Spinal cord (tissue), 10 donors: ENCODE results near the gene KRR1. TPM values are rescaled to one million over a fixed set of nuclear protein-coding genes. Genes with fewer than 3 reads are reported as not detected.

Experiments used
- DNase-seq, 6 donors: peaks; one replicate each; pipeline versions ENCODE4 v3.0.0 to v3.0.0-alpha.2; 2013 to 2015; ENCODE audit warnings: low spot score in 6 of 6, low read depth in 4 of 6
- H3K27ac ChIP-seq: one replicate; pipeline ENCODE4 v1.5.1; 2013; ENCODE audit warnings: low read depth, low read length, control low read depth
- H3K27me3 ChIP-seq: one replicate; pipeline ENCODE4 v1.6.1; 2013; ENCODE audit warnings: low read length; ENCODE audit not compliant: control insufficient read depth, insufficient read depth
- H3K36me3 ChIP-seq: one replicate; pipeline ENCODE4 v1.6.1; 2013; ENCODE audit warnings: low read length; ENCODE audit not compliant: control insufficient read depth, insufficient read depth
- H3K4me1 ChIP-seq: one replicate; pipeline ENCODE4 v1.6.1; 2013; ENCODE audit warnings: low read length; ENCODE audit not compliant: control insufficient read depth, insufficient read depth
- H3K4me3 ChIP-seq: one replicate; pipeline ENCODE4 v1.5.1; 2013; ENCODE audit warnings: low read depth, low read length, control low read depth
- H3K9me3 ChIP-seq: one replicate; pipeline ENCODE4 v1.6.1; 2013; ENCODE audit warnings: low read length; ENCODE audit not compliant: control insufficient read depth, insufficient read depth
- WGBS: methylation state at CpG from one replicate; pipeline ENCODE4 v1.1.5; 2013; ENCODE audit warnings: missing lambda C conversion rate; ENCODE audit not compliant: insufficient coverage; 5-methylcytosine and 5-hydroxymethylcytosine counted together
- polyA plus RNA-seq, 2 donors: library from polyadenylated mRNA; unstranded; fragments of 120-200 nt; gene quantifications; one replicate each; pipeline ENCODE4 v1.2.1, GENCODE V29; 2013; ENCODE audit not compliant: insufficient read length in 2 of 2
- total RNA-seq, 2 donors: library from RNA; depleted of rRNA in 1 of 2; stranded (reverse); fragments of 120-200 nt in 1 of 2; fragments of >200 nt in 1 of 2; gene quantifications; one replicate each; pipeline versions ENCODE4 v1.2.3 to v1.2.4, GENCODE V29; 2013 to 2014
- donor health status: healthy.

Gene KRR1
- total and polyA plus RNA-seq, 4 donors, result 30.5 to 79.5 (median 40.5) TPM

GRCh38 chr12:75550401-75551240, 39.2 kb upstream of the KRR1 start:
- Histone ChIP-seq H3K4me1 (no peaks in the 10 kb centered on the region), H3K4me3 (no peak overlapping the region), H3K9me3 (no peaks in the 10 kb centered on the region), H3K27me3 (no peaks in the 10 kb centered on the region), H3K36me3 (no peaks in the 10 kb centered on the region), H3K27ac (no peak overlapping the region)
- peak in 1 of 6 donors; percentile 28 for DNase-seq
- 17% methylated on average over 4 of the region's 8 CpGs for WGBS

GRCh38 chr12:75549989-75550388, 38.6 kb upstream of the KRR1 start:
- Histone ChIP-seq H3K36me3 (no peaks in the 10 kb centered on the region), H3K27ac (no peak overlapping the region), H3K4me3 (no peak overlapping the region), H3K27me3 (no peaks in the 10 kb centered on the region), H3K4me1 (no peaks in the 10 kb centered on the region), H3K9me3 (no peaks in the 10 kb centered on the region)
- no peak for DNase-seq
- no CpG with 5 or more reads among the region's 2 CpGs for WGBS

GRCh38 chr12:75548879-75549278, 37.5 kb upstream of the KRR1 start:
- no peak for DNase-seq
- no peak overlapping the region for H3K4me3 ChIP-seq
- H3K4me1 ChIP-seq, result no peaks in the 10 kb centered on the region
- H3K27ac ChIP-seq, result no peak overlapping the region
- H3K9me3 ChIP-seq, result no peaks in the 10 kb centered on the region
- H3K36me3 ChIP-seq, result no peaks in the 10 kb centered on the region
- WGBS, result no CpG with 5 or more reads among the region's 1 CpG
- no peaks in the 10 kb centered on the region for H3K27me3 ChIP-seq

GRCh38 chr12:75545636-75546035, 34.2 kb upstream of the KRR1 start:
- WGBS, result no CpG with 5 or more reads among the region's 1 CpG
- Histone ChIP-seq H3K4me1 (no peaks in the 10 kb centered on the region), H3K27me3 (no peaks in the 10 kb centered on the region), H3K9me3 (no peaks in the 10 kb centered on the region), H3K27ac (no peak overlapping the region), H3K4me3 (no peak overlapping the region), H3K36me3 (no peaks in the 10 kb centered on the region)
- no peak for DNase-seq

GRCh38 chr12:75543529-75543928, 32.1 kb upstream of the KRR1 start:
- Histone ChIP-seq H3K9me3 (no peaks in the 10 kb centered on the region), H3K4me3 (no peak overlapping the region), H3K36me3 (no peaks in the 10 kb centered on the region), H3K27me3 (no peaks in the 10 kb centered on the region), H3K27ac (no peak overlapping the region), H3K4me1 (no peaks in the 10 kb centered on the region)
- no peak for DNase-seq
- whole genome bisulfite sequencing, result no CpG with 5 or more reads among the region's 1 CpG

- no peak overlapping the region for H3K27ac ChIP-seq
- WGBS, result no CpG with 5 or more reads among the region's 1 CpG
- H3K9me3 ChIP-seq, result no peaks in the 10 kb centered on the region
- H3K4me3 ChIP-seq, result no peak overlapping the region
- no peaks in the 10 kb centered on the region for H3K36me3 ChIP-seq
- no peak for DNase-seq
- no peaks in the 10 kb centered on the region for H3K27me3 ChIP-seq
- H3K4me1 ChIP-seq, result no peaks in the 10 kb centered on the region
These were observed 31.5 kb upstream of the KRR1 start for GRCh38 chr12:75542942-75543341.

- no peaks in the 10 kb centered on the region for H3K36me3 ChIP-seq
- no peak overlapping the region for H3K4me3 ChIP-seq
- no peak for DNase-seq
- H3K4me1 ChIP-seq, result no peaks in the 10 kb centered on the region
- no peaks in the 10 kb centered on the region for H3K27me3 ChIP-seq
- no peak overlapping the region for H3K27ac ChIP-seq
- WGBS, result no CpG with 5 or more reads among the region's 2 CpGs
- H3K9me3 ChIP-seq, result no peaks in the 10 kb centered on the region
These were observed 28.5 kb upstream of the KRR1 start for GRCh38 chr12:75539889-75540288.

GRCh38 chr12:75533239-75533638, 21.8 kb upstream of the KRR1 start:
- Histone ChIP-seq H3K4me3 (no peak overlapping the region), H3K9me3 (no peaks in the 10 kb centered on the region), H3K4me1 (no peaks in the 10 kb centered on the region), H3K27me3 (no peaks in the 10 kb centered on the region), H3K36me3 (no peaks in the 10 kb centered on the region), H3K27ac (no peak overlapping the region)
- DNase-seq, result no peak
- WGBS, result no CpG with 5 or more reads among the region's 2 CpGs

GRCh38 chr12:75529826-75530225, 18.4 kb upstream of the KRR1 start:
- whole genome bisulfite sequencing, result no CpG with 5 or more reads among the region's 1 CpG

GRCh38 chr12:75529316-75529715, 17.9 kb upstream of the KRR1 start:
- no peaks in the 10 kb centered on the region for H3K27me3 ChIP-seq
- DNase-seq, result no peak
- no peak overlapping the region for H3K27ac ChIP-seq
- H3K4me3 ChIP-seq, result no peak overlapping the region
- WGBS, result no CpG with 5 or more reads among the region's 1 CpG
- H3K36me3 ChIP-seq, result no peaks in the 10 kb centered on the region
- no peaks in the 10 kb centered on the region for H3K9me3 ChIP-seq
- no peaks in the 10 kb centered on the region for H3K4me1 ChIP-seq

More at GRCh38 chr12:75529826-75530225, 18.4 kb upstream of the KRR1 start:
- H3K4me3 ChIP-seq, result no peak overlapping the region
- no peak for DNase-seq
- H3K4me1 ChIP-seq, result no peaks in the 10 kb centered on the region
- no peaks in the 10 kb centered on the region for H3K9me3 ChIP-seq
- H3K27ac ChIP-seq, result no peak overlapping the region
- H3K27me3 ChIP-seq, result no peaks in the 10 kb centered on the region
- H3K36me3 ChIP-seq, result no peaks in the 10 kb centered on the region
